ENCODE data around the gene P4HA2.

Gene P4HA2

GRCh38 chr5:132142459-132142858 is 85.2 kb downstream of the P4HA2 start:
- no peak for DNase-seq (ENCODE audit: low read depth in 2 of 2)
